HG03196 (cell line): ENCODE data around the gene SUMO2.

Experiments used
- ATAC-seq: cut with Tn5 transposase; IDR thresholded peaks from one replicate; pipeline ENCODE4 v1.9.1; 2021; ENCODE audit not compliant: unreplicated experiment

SUMO2 gene

GRCh38 chr17:75124819-75125162 is 58.0 kb downstream of the SUMO2 start:
- ATAC-seq, result no peak

GRCh38 chr17:75124041-75124818 is 58.5 kb downstream of the SUMO2 start:
- no peak for ATAC-seq

- no peak for ATAC-seq
Measured at GRCh38 chr17:75118307-75118706, 64.5 kb downstream of the SUMO2 start.

- ATAC-seq, result no peak
Measured at GRCh38 chr17:75116737-75117136, 66.0 kb downstream of the SUMO2 start.
